ENCODE results near the gene EXOC3.
"Not testable (repeated sequence)": the region's sequence is repeated elsewhere in the genome, so short reads cannot be mapped to it uniquely, and the experiment has no call there.

EXOC3 gene

GRCh38 chr5:474840-475661, 32.1 kb downstream of the EXOC3 start:
- DNase-seq = no peak

- DNase-seq = no peak
Measured at GRCh38 chr5:475704-476101, 32.7 kb downstream of the EXOC3 start.

GRCh38 chr5:476102-476813, 33.3 kb downstream of the EXOC3 start:
- no peak for DNase-seq

- no peak for DNase-seq
Measured at GRCh38 chr5:476814-477175, 33.8 kb downstream of the EXOC3 start.

- no peak for DNase-seq
Measured at GRCh38 chr5:477247-477646, 34.3 kb downstream of the EXOC3 start.

GRCh38 chr5:477871-478270, 34.9 kb downstream of the EXOC3 start:
- DNase-seq = no peak

GRCh38 chr5:478369-478981, 35.5 kb downstream of the EXOC3 start:
- DNase-seq = no peak

GRCh38 chr5:478982-479535, 36.1 kb downstream of the EXOC3 start:
- DNase-seq = no peak

GRCh38 chr5:479566-480319, 36.8 kb downstream of the EXOC3 start:
- DNase-seq = no peak

- DNase-seq = no peak
Measured at GRCh38 chr5:481347-481746, 38.4 kb downstream of the EXOC3 start.

- no peak for DNase-seq
Measured at GRCh38 chr5:482021-482420, 39.0 kb downstream of the EXOC3 start.

- no peak for DNase-seq
Measured at GRCh38 chr5:482506-482905, 39.5 kb downstream of the EXOC3 start.

GRCh38 chr5:483011-483410, 40.0 kb downstream of the EXOC3 start:
- no peak for DNase-seq

- no peak for DNase-seq
Measured at GRCh38 chr5:483434-484140, 40.6 kb downstream of the EXOC3 start.

- no peak for DNase-seq
Measured at GRCh38 chr5:484556-484955, 41.6 kb downstream of the EXOC3 start.

GRCh38 chr5:485113-485945, 42.4 kb downstream of the EXOC3 start:
- no peak for DNase-seq

GRCh38 chr5:485946-486491, 43.0 kb downstream of the EXOC3 start:
- no peak for DNase-seq

GRCh38 chr5:486597-486996, 43.6 kb downstream of the EXOC3 start:
- DNase-seq = not testable (repeated sequence)

- no peak for DNase-seq
Measured at GRCh38 chr5:488241-488640, 45.3 kb downstream of the EXOC3 start.

- DNase-seq = no peak
Measured at GRCh38 chr5:488744-489688, 46.0 kb downstream of the EXOC3 start.

Measured in activated CD4-positive, alpha-beta T cell treated with anti-CD3 and anti-CD28 coated beads for 1 hour (primary cell).